Stimulated activated CD4-positive, alpha-beta T cell treated with anti-CD3 and anti-CD28 coated beads, Interleukin-1b, Interleukin-23, amount 100 ng/mL, for 24 hours (primary cell): ENCODE data around the gene KIF21B.

ENCODE experiments used
- DNase-seq, 4 experiments: peaks; one replicate each; pipeline ENCODE4 v3.0.0-alpha.2; 2020; ENCODE audit warnings: low read depth in 4 of 4, low spot score in 1 of 4

Gene KIF21B

GRCh38 chr1:201023517-201023902, at the start of gene KIF21B:
TSS of gene KIF21B (minus strand) at chr1:201023714. CDS start at chr1:201023383, 331 bp downstream.
- DNase-seq, result peak; percentile 66 to 89 (median 81)

- no peak for DNase-seq
These were observed 49.4 kb upstream of the KIF21B start for GRCh38 chr1:201072922-201073321.

GRCh38 chr1:201072149-201072548, 48.6 kb upstream of the KIF21B start:
- no peak for DNase-seq

- DNase-seq, result no peak
These were observed 46.1 kb upstream of the KIF21B start for GRCh38 chr1:201069636-201070035.

GRCh38 chr1:201068976-201069375, 45.5 kb upstream of the KIF21B start:
- no peak for DNase-seq

- DNase-seq, result no peak
These were observed 43.5 kb upstream of the KIF21B start for GRCh38 chr1:201066986-201067385.

- no peak for DNase-seq
These were observed 42.2 kb upstream of the KIF21B start for GRCh38 chr1:201065686-201066085.

GRCh38 chr1:201064806-201065205, 41.3 kb upstream of the KIF21B start:
- no peak for DNase-seq

- DNase-seq, result no peak
These were observed 39.6 kb upstream of the KIF21B start for GRCh38 chr1:201063145-201063544.

GRCh38 chr1:201062511-201063091, 39.1 kb upstream of the KIF21B start:
- no peak for DNase-seq

- no peak for DNase-seq
These were observed 38.4 kb upstream of the KIF21B start for GRCh38 chr1:201061886-201062285.

- DNase-seq, result no peak
These were observed 37.5 kb upstream of the KIF21B start for GRCh38 chr1:201061049-201061448.

GRCh38 chr1:201060586-201060985, 37.1 kb upstream of the KIF21B start:
- no peak for DNase-seq

GRCh38 chr1:201059871-201060555, 36.5 kb upstream of the KIF21B start:
- no peak for DNase-seq

- no peak for DNase-seq
These were observed 35.9 kb upstream of the KIF21B start for GRCh38 chr1:201059401-201059800.

- DNase-seq, result no peak
These were observed 30.6 kb upstream of the KIF21B start for GRCh38 chr1:201054091-201054543.

GRCh38 chr1:201053155-201053860, 29.8 kb upstream of the KIF21B start:
- no peak for DNase-seq

- no peak for DNase-seq
These were observed 27.9 kb upstream of the KIF21B start for GRCh38 chr1:201051399-201051798.

- no peak for DNase-seq
These were observed 27.2 kb upstream of the KIF21B start for GRCh38 chr1:201050515-201051277.

GRCh38 chr1:201049248-201049831, 25.8 kb upstream of the KIF21B start:
- no peak for DNase-seq

- DNase-seq, result no peak
These were observed 25.0 kb upstream of the KIF21B start for GRCh38 chr1:201048521-201048920.
